ENCODE measurements around the gene IL11.
A peak's percentile ranks its signal among the peaks of the same experiment; 100 is the strongest.

IL11 gene

GRCh38 chr19:55320844-55321419, 49.3 kb downstream of the IL11 start:
- TF ChIP-seq, protein P1, sequence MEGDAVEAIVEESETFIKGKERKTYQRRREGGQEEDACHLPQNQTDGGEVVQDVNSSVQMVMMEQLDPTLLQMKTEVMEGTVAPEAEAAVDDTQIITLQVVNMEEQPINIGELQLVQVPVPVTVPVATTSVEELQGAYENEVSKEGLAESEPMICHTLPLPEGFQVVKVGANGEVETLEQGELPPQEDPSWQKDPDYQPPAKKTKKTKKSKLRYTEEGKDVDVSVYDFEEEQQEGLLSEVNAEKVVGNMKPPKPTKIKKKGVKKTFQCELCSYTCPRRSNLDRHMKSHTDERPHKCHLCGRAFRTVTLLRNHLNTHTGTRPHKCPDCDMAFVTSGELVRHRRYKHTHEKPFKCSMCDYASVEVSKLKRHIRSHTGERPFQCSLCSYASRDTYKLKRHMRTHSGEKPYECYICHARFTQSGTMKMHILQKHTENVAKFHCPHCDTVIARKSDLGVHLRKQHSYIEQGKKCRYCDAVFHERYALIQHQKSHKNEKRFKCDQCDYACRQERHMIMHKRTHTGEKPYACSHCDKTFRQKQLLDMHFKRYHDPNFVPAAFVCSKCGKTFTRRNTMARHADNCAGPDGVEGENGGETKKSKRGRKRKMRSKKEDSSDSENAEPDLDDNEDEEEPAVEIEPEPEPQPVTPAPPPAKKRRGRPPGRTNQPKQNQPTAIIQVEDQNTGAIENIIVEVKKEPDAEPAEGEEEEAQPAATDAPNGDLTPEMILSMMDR (IDR thresholded peaks at IDR 0.05; ENCODE audit: low read depth, low read length, missing control alignments) = no peak
- no peak overlapping the region for H3K4me3 ChIP-seq (replicated peaks; ENCODE audit: low read depth, low read length)
- no peak for DNase-seq (ENCODE audit: extremely low read depth, low read depth)

DNA sequence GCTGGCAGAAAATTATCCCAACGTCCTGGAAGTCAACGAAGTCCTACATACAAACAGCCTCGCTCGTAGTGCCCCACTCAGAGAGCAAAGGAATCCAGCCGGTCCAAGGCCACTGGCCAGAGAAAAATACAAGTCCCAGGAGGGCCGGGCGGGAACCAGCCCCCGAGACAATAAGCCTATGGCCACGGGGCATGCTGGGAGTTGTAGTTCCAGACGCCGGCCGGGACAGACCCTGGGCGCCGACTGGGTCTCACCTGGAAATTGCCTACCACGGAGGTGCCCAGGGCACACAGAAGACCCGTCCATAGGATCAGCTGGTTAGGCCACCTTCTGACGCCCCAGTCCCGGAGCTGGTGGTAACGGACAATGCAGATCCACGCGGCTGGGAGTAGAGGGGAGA, 50.5 kb downstream of the IL11 start:
- DNase-seq (ENCODE audit: extremely low read depth, low read depth) = no peak
- TF ChIP-seq, protein P1 (IDR thresholded peaks at IDR 0.05; ENCODE audit: low read depth, low read length, missing control alignments) = no peak
- peak overlapping the region; percentile 19; the same call in 1 of the 2 replicates for H3K4me3 ChIP-seq (replicated peaks; ENCODE audit: low read depth, low read length)

GRCh38 chr19:55316646-55317045, 53.6 kb downstream of the IL11 start:
- no peak overlapping the region for H3K4me3 ChIP-seq (replicated peaks; ENCODE audit: low read depth, low read length)
- DNase-seq (ENCODE audit: extremely low read depth, low read depth) = no peak
- TF ChIP-seq, protein P1 (IDR thresholded peaks at IDR 0.05; ENCODE audit: low read depth, low read length, missing control alignments) = no peak

GRCh38 chr19:55315956-55316525, 54.2 kb downstream of the IL11 start:
- TF ChIP-seq, protein P1 (IDR thresholded peaks at IDR 0.05; ENCODE audit: low read depth, low read length, missing control alignments) = no peak
- H3K4me3 ChIP-seq (replicated peaks; ENCODE audit: low read depth, low read length) = no peak overlapping the region
- DNase-seq (ENCODE audit: extremely low read depth, low read depth) = no peak

DNA sequence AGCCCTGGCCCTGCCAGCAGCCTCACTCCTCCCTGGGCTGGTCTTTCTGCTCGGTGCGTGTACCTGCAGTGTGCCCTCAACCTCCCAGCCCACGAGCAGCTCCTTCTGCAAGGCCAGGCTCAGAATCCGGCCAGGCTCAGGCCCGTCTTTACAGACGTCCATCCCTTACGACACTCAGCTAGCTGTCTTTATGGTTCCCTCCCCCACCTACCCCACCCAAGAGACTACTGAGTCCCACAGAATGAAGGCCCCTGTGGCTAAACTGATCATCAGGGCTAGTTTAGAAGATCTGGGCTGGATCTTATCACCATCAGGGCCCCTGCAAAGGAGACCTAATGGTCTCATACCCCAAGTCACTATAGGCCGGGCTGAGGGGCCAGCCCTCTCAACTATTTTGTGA, 55.9 kb downstream of the IL11 start:
- H3K4me3 ChIP-seq (replicated peaks; ENCODE audit: low read depth, low read length) = no peak overlapping the region
- TF ChIP-seq, protein P1 (IDR thresholded peaks at IDR 0.05; ENCODE audit: low read depth, low read length, missing control alignments) = no peak
- DNase-seq (ENCODE audit: extremely low read depth, low read depth) = no peak
